GM21423 (cell line): ENCODE results near the gene TLN1.

Experiments used
- ATAC-seq: cut with Tn5 transposase; IDR thresholded peaks from one replicate; pipeline ENCODE4 v1.9.1; 2021; ENCODE audit warnings: mild to moderate bottlenecking, moderate library complexity; ENCODE audit not compliant: unreplicated experiment

The TLN1 gene

DNA sequence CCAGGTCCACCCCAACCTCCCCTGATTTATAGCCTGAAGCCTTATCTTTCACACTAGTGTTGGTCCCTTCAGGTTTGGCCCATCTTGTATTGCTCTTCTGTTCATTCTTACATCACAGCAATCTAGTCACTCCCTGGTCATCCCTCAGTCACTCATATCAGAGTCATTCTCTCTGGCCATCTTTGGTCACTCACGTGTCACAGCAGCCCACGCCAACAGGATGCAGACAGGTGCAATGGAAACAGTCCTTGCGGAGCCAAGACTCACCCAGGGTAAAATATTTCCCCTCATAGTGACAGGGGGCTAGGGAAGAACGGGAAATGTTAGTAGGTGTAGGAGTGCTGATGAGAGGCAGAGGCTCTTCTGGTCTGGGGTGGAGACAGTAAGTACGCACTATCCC, 21.5 kb upstream of the TLN1 start:
- ATAC-seq = no peak

DNA sequence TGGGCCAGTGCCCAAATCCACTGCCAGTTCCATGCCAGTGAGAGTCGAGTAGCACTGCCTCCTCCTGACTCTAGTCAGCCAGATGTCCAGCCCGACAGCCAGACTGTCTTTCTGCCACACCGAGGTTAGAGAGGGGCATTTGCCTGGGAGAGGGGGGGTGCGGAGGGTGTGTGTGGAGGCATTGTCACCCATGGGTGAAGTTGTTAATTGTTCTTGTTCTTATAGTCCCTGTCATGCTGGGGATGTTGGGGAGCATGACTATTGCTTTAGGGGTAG, 18.2 kb upstream of the TLN1 start:
- no peak for ATAC-seq

DNA sequence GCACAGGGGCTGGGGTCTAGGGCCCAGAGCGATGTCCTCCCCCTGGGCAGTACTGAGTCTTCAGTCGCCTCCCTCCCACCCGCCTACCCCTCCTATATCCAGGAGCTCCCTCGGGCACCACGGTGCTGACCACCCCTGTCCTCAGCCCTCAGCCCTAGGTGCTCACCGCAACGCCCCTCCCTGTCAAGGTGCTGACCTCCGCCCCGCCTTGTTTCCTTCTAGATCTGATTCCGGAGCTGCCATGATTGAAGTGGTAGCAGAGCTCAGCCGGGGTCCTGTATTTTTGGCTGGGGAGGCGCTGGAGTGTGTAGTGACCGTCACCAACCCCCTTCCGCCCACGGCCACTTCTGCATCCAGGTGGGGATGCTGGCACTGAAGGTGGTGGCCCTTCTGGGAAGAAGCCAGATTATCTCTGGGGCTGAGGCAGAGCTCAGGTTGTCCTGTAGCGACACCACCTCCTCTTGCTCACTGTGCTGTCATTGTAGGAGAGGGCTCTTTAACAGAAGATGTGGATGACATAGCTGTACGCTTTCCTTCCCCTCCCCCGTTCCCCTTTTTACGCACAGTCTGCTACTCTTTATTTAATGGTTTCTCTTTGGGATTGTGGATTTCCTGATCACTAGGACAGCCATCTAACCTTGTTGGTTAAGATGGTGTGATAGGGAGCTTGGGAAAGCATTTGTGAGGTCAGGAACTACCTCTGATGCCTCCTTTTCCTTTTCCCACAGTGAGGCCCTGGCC, 17.7 kb upstream of the TLN1 start:
- ATAC-seq = peak; percentile 27

DNA sequence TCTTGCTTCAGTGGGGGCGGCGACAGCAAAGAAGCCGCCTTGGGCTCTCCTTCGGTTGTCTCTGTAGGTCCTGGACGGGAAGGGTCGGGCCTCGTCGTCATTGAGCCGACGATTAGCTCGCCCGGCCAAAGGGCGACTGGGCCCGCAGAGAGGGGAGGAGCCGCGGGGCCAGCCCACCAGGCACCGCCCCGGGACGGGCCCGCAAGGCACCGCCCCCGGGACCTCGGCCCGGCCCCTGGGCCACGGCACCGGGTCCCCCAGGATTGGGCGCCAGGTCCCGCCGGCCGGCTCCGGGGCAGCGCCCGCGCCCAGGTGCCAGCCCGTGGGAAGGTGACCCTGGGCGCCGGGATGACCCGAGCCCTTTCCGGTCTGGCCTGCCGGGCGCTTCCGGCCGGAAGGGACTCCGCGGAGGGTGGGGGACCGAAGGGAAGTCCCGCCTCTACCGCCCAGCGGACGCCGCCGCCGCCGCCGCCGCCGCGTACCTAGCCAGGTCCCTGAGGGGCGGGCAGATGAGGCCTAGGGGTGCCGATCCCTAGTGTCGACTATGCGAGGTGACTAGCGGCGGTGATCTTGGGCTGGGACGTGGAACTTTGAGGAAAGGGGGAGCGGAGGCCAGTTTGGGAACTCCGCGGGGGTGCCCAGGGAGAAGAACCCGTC, 17.0 kb upstream of the TLN1 start, which contains the start of the genes GBA2 and RGP1:
TSS of gene GBA2 (minus strand) at position 371 of the 657 bp plus-strand sequence. CDS start 524 bp downstream, outside the sequence.
TSS of gene RGP1 (plus strand) at position 430 of the 657 bp plus-strand sequence. CDS start 469 bp downstream, outside the sequence.
- peak; percentile 77 for ATAC-seq

DNA sequence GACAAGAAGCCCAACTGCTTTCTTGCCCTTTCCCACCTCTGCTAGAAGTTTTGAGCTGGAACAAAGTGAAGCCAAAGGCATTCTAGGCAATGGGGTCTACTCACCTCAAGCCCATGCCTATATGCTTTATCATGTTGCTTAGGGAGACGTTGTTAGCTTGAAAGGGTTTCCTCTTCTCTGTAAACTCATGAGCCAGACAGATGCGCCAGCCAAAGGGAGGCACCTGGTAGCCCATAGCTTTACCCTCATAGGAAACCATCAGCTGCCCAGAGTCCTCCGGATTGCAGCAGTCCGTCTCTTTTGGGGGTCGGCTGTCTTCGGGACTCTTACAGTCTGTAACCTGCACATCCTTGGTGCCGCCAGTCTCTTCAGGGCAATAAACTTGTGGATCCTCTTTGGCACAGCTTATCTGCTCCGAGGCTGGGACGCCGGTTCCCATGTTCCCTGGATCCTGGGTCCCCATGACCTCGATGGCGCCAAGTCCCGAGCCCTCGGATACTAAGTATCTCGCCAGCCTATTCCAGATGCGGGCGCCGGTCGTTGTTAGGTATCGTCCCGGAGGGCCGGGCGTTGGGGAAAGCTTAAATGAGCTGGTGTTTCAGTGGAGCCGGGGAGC, 16.4 kb upstream of the TLN1 start:
- ATAC-seq = no peak

DNA sequence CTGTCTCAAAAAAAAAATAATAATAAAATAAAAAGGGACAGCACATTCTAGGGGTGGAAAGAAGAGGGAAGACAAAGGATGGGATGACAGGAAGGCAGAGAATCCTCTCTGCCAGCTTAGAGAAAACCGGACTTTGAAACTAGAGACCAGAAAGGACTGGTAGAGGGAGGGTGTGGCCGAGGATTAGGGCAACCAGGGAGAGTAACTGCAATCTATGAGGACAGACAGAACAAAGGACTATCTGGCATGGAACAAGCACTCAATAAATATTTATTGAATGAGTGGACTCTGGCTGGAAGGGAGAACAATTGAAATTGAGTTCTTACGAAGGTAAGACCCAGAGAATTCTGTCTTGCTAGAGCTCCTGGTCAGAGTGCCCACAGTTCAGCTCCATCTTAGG, 14.6 kb upstream of the TLN1 start:
- ATAC-seq = no peak

DNA sequence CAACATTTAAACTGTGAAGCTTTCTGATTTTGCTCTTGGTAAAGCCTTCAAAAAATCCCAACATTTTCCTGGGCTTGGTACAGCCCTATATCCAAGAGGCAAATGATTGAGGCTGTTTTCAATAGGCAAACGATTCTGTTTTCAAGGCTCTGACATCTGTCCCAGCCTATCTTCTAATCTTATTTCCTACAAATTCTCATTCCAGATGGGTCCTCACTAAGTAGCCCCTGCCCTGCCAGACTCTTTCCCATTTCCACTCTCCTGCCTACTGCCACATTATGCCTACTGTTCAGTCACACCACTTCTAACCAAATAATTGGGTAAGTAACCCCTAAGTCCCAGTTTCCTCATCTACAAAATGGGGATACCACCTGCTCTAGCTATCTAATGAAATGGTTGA, 13.6 kb upstream of the TLN1 start:
- ATAC-seq = no peak

DNA sequence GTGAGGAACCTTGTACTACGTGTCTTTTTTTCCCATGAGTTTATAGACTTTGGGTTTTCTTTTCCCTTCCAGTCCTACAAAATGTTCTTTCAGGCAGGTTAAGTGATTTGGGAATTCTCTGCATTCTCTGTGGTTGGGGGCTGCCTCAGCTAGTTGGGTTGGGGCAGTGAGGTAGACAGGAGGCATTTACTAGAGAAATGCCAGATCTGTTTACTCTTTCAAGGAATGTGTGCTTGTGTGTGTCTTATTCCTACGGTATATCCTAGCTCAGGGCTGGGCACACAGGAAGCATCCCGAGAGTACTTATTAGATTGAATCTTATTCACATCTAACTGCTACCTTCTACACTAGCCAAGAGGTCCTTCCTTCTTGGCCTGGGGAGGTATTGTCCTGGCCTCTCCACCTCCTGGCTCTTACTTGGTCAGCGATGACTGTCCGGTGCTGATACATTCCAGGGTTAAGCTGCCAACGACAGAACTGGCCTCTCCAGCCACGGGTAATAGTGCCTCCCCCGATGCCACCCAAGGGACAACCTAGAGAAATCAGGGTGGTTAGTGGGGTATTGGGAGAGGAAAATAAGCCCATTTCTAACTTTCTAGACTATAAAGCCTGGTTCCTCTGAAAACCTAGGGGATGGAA, 12.0 kb upstream of the TLN1 start:
- no peak for ATAC-seq

DNA sequence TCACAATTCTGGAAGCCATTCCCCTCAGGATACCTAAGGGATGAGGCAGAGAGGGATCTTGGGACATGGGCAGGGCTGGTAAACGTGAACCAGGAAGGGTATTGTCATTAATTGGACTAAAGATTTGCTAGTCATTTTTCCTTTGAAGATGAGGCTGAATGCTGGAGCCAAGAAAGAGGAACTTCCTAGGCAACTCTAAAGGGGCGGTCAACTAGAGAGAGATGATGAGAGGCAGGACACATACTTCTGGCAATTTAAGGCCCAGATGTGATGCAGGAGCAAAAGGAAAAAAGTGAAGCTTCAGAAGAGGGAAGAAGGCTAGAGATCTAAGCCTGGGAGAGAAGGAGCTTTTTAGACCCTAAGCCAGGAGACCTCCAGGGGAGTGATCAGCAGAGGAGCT, 11.5 kb upstream of the TLN1 start:
- ATAC-seq = no peak

DNA sequence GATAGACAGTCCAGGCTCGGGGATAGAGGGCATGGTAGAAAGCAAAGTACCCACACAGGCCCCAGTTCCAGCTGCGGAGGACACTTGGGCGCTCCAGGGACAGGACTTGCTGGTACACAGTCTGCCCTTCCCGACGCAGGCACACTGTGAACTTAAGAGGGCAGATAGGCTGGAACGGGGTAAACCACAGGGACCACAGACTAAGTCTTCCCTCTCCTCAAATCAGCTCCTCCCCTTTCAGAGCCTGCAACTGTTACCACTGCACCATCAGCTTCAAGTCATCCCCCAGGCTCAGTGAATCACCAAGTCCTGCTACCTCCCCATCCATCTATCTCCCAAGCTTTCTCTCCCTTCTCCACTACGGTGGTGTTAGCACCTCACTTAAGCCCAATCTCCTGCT, 9.7 kb upstream of the TLN1 start:
- no peak for ATAC-seq

DNA sequence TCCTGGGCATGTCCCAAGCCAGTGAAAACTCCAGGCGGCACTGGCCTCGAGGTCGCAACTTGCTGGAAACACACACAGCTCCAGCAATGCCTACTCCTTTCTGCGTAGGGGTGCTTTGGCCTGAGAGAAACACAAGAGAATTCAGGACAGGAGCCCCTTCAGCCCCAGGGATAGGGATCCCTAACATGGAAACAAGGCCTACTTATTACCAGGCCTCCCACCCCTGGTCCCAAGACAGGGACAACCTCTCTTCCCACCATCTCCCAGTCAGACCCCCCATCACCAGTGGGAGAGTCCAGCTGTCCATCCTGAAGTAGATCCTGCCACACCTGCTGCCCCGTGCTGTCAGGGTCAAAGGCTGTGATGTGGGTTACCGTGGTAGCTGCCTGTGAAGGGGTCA, 8.2 kb upstream of the TLN1 start:
- ATAC-seq = no peak

DNA sequence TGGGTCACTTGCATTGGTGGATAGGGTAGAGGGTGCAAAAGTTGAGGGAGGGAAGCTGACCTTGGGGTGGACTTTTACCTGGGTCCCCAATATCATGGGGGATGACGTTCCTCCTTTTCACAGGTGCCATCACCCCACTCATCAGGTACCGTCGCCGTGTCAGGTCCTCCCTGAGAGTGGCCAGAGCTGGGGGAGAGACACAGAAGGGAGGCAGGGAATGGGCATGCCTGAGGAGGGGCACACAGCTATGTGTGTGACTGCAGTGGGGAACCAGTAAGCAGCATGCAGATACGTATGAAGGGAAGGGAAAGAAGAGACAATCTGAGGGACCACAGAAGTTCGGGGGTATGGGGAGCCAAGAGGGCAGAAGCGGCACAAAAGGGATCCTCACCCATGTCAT, 6.9 kb upstream of the TLN1 start:
- no peak for ATAC-seq

DNA sequence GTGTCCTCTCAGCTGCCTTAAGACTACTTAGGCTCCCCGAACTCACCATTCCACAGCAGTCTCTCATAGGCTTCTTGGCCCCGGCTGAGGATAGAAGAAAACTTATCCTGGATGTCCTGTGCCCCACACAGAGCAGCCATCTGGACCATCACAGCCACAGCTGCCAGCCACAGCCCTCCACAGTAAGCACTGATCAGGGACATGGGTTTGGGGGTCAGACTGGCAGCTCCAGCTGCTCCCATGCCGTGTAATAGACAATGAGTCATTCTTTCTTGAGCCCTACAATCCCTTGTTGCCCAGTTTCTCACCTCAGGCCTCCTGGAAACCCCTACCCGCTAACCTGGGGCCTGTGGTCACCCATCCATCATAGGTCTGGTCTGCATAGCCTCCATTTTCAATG, 6.2 kb upstream of the TLN1 start:
- no peak for ATAC-seq

DNA sequence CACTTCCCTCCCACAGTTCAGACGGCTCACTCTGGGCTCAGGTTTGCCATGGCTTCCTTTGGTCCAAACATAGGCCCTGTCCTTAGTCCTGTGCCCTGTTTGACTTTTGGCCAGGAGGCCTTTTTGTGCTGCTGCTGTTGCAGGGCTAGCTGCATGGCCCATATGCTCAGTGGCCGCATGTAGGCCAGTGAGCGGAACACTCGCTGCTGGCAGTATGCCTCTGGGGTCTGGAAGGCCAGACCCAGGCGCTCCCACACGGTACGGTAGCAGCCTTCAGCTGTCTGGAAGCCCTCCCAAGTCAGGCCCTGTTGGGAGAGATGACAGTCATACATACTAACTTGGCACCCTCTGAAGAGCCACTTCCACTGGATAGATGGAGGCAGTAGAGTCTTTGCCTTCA, 5.1 kb upstream of the TLN1 start:
- no peak for ATAC-seq

DNA sequence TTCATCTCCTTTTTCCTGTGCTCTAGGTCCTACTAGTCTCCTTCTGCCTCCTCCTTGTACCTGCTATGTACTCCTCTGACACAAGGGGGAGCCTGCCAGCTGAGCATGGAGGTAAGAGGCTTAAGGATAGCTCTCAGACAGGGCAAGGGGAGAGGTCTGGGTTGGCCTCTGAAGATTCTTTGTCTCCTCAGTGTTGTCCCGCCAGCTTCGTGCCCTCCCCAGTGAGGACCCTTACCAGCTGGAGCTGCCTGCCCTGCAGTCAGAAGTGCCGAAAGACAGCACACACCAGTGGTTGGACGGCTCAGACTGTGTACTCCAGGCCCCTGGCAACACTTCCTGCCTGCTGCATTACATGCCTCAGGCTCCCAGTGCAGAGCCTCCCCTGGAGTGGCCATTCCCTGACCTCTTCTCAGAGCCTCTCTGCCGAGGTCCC, 4.2 kb upstream of the TLN1 start:
- no peak for ATAC-seq

DNA sequence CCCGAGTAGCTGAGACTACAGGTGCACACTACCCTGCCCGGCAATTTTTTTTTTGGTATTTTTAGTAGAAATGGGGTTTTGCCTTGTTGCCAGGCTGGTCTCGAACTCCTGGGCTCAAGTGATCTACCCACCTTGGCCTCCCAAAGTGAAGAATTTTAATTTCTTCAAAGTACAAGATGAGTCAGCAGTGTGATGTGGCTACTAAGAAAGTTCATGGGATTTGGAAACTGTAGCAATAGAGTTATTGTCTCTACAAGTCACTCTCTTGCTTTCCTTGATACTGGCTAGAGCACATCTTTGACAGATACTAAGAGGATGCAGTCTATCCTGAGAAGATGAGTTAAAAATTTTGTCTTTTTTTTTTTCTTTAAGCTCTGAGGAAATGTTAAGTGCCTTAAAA, 2.1 kb upstream of the TLN1 start:
- no peak for ATAC-seq

DNA sequence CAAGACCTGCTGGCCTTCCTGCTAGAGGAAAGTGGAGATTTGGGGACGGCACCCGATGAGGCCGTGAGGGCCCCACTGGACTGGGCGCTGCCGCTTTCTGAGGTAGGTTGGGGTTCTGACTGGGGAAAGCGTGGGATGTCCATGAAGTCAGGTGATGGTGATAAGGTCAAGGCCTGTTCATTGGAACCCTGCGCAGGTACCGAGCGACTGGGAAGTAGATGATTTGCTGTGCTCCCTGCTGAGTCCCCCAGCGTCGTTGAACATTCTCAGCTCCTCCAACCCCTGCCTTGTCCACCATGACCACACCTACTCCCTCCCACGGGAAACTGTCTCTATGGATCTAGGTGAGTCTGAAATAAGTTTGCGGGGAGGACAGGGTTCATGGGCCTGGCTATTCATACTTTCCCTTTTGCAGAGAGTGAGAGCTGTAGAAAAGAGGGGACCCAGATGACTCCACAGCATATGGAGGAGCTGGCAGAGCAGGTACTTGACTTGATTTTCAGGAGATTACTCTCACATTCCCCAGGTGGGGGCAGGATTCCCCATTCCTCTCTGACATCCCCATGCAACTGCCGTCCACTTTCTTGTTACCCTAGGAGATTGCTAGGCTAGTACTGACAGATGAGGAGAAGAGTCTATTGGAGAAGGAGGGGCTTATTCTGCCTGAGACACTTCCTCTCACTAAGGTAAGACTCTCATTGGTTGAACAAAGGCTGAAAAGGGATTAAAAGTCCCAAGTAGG, 976 bp upstream of the TLN1 start:
- ATAC-seq = no peak

DNA sequence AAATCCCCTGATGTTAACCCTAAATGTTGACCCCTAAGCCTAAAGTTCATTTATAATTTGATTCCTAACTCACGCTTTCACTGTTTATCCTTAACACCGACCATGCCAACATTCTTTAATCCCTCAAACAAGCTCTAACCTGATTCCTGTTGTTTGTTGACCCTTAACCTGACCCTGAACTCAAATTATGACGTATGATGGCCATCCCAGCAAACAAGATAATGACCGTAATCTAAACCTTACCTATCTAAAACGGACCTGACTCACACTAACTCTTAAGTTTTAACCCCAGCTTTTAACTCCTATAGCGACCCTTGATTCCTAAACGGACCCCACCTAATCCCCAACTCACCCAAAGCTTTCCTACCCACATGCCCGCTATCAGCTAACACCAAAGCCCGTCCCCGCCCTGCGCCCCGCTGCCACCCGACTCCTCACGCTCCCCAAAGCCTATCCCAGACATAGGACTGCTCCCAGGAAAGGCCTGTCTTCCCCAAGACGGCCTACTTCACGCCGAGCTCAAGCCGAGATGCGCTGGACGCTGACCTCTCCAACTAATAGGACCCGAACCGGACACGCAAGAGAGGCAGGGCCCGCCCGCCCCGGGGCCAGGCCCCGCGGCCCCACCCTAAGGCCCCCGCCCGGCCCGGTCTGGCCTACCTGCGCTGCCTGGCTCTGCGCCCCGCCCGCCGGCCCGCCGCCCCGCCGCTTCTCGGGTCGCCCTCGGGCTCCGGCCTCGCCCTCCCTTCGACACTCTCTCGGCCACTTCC, 395 bp downstream of the TLN1 start:
- no peak for ATAC-seq

DNA sequence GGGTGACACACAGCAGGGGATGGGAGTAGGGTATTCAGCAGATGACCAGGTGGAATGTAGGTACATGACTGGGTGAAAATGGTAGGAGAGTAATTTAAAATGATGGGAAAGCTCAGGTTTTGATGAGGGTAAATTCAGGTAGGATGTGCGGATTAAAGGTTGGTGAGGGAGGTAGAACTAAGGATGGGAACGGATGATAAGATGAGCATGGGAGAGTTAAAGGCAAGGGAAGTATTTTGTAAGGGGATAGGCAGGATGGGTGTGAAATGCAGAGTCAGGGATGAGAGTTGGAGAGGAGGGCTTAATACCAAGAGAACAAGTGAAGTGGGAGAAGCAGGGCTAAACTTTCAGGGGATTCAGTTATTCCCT, 1.5 kb downstream of the TLN1 start:
- no peak for ATAC-seq

DNA sequence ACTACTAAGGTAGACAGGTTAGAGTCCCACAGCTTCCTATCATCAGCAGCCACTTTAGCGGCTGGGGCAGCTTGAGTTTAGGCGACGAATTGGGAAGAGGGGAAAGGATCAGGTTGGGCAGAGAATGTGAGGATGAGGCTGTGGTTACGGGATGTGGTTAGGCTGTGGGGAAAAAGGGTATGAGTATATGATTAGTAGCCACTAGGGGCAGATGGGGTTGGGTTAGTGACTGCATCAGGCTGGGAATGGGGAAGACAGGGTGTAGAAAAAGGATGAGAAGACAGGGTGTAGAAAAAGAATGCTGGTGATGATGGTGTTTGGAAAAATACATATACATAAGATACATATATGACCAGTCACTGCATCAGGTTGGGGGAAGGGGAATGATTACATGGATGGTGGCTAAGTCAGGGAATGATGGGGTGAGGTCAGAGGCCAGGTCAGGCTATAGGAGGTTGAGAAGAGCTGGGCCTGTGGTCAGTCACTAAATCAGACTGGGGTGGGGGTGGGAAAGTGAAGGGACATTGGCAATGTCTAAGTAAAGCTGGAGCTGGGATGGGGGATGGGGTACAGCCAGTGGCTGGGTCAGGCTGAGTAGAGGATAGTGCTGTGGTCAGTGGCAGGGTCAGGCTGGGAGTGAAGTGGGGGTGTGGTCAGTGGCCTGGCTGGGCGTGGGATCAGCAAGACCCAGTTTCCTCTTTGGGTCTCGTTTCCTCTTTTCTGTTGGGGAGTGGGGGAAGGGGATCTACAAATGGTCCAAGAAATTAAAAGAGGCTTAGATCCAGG, 2.1 kb downstream of the TLN1 start:
- no peak for ATAC-seq
